GM23248 (cell line): ENCODE measurements around the gene FGGY. TPM values are rescaled to one million over a fixed set of nuclear protein-coding genes. Genes with fewer than 3 reads are reported as not detected.
A peak's percentile ranks its signal among the peaks of the same experiment; 100 is the strongest.

ENCODE experiments used
- DNase-seq: peaks from one replicate; pipeline ENCODE4 v3.0.0-alpha.2; 2015
- H2AFZ ChIP-seq: fragments of 200-600 bp; sonication (generic); 2 replicates; pipeline ENCODE4 v1.6.1; 2016; ENCODE audit warnings: antibody characterized with exemption
- H3F3A ChIP-seq: fragments of 200-600 bp; sonication (generic); 2 replicates; pipeline ENCODE4 v1.6.1; 2016; ENCODE audit warnings: mild to moderate bottlenecking, antibody characterized with exemption, mixed run types; ENCODE audit not compliant: insufficient read depth
- H3K27ac ChIP-seq: fragments of 200-600 bp; sonication (generic); 2 replicates; pipeline ENCODE4 v1.5.1; 2016; ENCODE audit warnings: mild to moderate bottlenecking
- H3K27me3 ChIP-seq: fragments of 200-600 bp; sonication (generic); replicated peaks from 2 replicates; pipeline ENCODE4 v1.6.1; 2016; ENCODE audit warnings: mild to moderate bottlenecking; ENCODE audit not compliant: insufficient read depth
- H3K36me3 ChIP-seq: fragments of 200-600 bp; sonication (generic); 2 replicates; pipeline ENCODE4 v1.6.1; 2016; ENCODE audit warnings: low read depth, mild to moderate bottlenecking
- H3K4me1 ChIP-seq: fragments of 200-600 bp; sonication (generic); 2 replicates; pipeline ENCODE4 v1.6.1; 2016; ENCODE audit warnings: mild to moderate bottlenecking; ENCODE audit not compliant: insufficient read depth
- H3K4me2 ChIP-seq: fragments of 200-600 bp; sonication (generic); one replicate; pipeline ENCODE4 v1.6.1; 2016; ENCODE audit warnings: mild to moderate bottlenecking; ENCODE audit not compliant: unreplicated experiment
- H3K4me3 ChIP-seq: fragments of 200-600 bp; sonication (generic); 2 replicates; pipeline ENCODE4 v1.5.1; 2016; ENCODE audit warnings: mild to moderate bottlenecking
- H3K79me2 ChIP-seq: fragments of 200-600 bp; sonication (generic); 2 replicates; pipeline ENCODE4 v1.6.1; 2016; ENCODE audit warnings: mild to moderate bottlenecking; ENCODE audit not compliant: insufficient read depth
- H3K9ac ChIP-seq: fragments of 200-600 bp; sonication (generic); 2 replicates; pipeline ENCODE4 v1.6.1; 2016; ENCODE audit warnings: mild to moderate bottlenecking
- H3K9me2 ChIP-seq: fragments of 200-600 bp; sonication (generic); 2 replicates; pipeline ENCODE4 v1.6.1; 2016; ENCODE audit warnings: mixed run types, mild to moderate bottlenecking, moderate library complexity; ENCODE audit not compliant: insufficient read depth
- H3K9me3 ChIP-seq: fragments of 200-600 bp; sonication (generic); one replicate; pipeline ENCODE4 v1.6.1; 2017; ENCODE audit warnings: low read depth
- H4K20me1 ChIP-seq: fragments of 200-600 bp; sonication (generic); 2 replicates; pipeline ENCODE4 v1.6.0; 2016; ENCODE audit not compliant: insufficient read depth
- EZH2 ChIP-seq: fragments of 200-600 bp; sonication (generic); IDR thresholded peaks from 2 replicates; pipeline ENCODE4 v1.6.1; 2018; ENCODE audit warnings: antibody characterized with exemption, mild to moderate bottlenecking; ENCODE audit not compliant: insufficient read depth, poor library complexity, severe bottlenecking
- EZH2phosphoT487 ChIP-seq: fragments of 200-600 bp; sonication (generic); IDR thresholded peaks from 2 replicates; pipeline ENCODE4 v1.6.1; 2018; ENCODE audit warnings: antibody characterized with exemption, moderate library complexity, mild to moderate bottlenecking, low read depth; ENCODE audit not compliant: insufficient read depth
- WGBS, 2 experiments: methylation state at CpG; one replicate each; pipeline ENCODE4 v1.1.6; 2015 to 2017; ENCODE audit warnings: low lambda C conversion rate in 2 of 2, low coverage in 1 of 2; ENCODE audit errors: missing lambda C conversion rate in 2 of 2; 5-methylcytosine and 5-hydroxymethylcytosine counted together
- in situ Hi-C: fragments of 300-500 bp; cut with MboI; formaldehyde crosslinking; loops from 2 replicates; pipeline ENCODE4 v1.15.0; 2020
- polyA plus RNA-seq: library from polyadenylated mRNA; unstranded; fragments of >200 nt; fragmentation: Nextera tagmentation; extraction: Ambion mirVana; gene quantifications from 2 replicates; pipeline ENCODE4 v1.2.1, GENCODE V29; 2016
- total RNA-seq: library from RNA; depleted of rRNA; stranded (reverse); fragments of >200 nt; shearing (Covaris generic); gene quantifications from 2 replicates; pipeline ENCODE4 v1.2.3, GENCODE V29; 2014

The FGGY gene
- total and polyA plus RNA-seq, 2 experiments from 2014 or later, result 12.8 to 16.9 TPM

- no peak overlapping the region for H3K27ac ChIP-seq
Measured at GRCh38 chr1:59357645-59358320, 60.9 kb downstream of the FGGY start.

GRCh38 chr1:59359325-59359724 is 62.4 kb downstream of the FGGY start:
- 56 to 59% methylated on average over 1 of the region's 1 CpG for WGBS, 2 experiments
- Histone ChIP-seq H3K9ac (peak overlapping the region; percentile 25; the same call in 1 of the 2 replicates), H3K9me2 (no peaks in the 10 kb centered on the region), H2AFZ (0 out of 2 replicates have a peak overlapping the region, but pooled peaks have one; percentile 22), H4K20me1 (no peaks in the 10 kb centered on the region), H3K79me2 (no peaks in the 10 kb centered on the region), H3K4me1 (peaks cover 37% of the 10 kb centered on the region), H3K27ac (peak overlapping the region; percentile 76), H3K4me2 (no peak overlapping the region), H3K36me3 (no peaks in the 10 kb centered on the region), H3K9me3 (no peaks in the 10 kb centered on the region), H3F3A (peaks cover 5% of the 10 kb centered on the region; the same call in 1 of the 2 replicates), H3K27me3 (no peaks in the 10 kb centered on the region), H3K4me3 (no peak overlapping the region)
- in situ Hi-C loops, result no loop called here
- DNase-seq, result peak; percentile 10
- no peak for TF ChIP-seq EZH2phosphoT487
- no peak for TF ChIP-seq EZH2

More at GRCh38 chr1:59357645-59358320, 60.9 kb downstream of the FGGY start:
- WGBS, 2 experiments, result 94 to 96% methylated on average over 5 of the region's 5 CpGs
- Histone ChIP-seq H3K27me3 (no peaks in the 10 kb centered on the region), H3K36me3 (no peaks in the 10 kb centered on the region), H3K4me3 (no peak overlapping the region), H4K20me1 (no peaks in the 10 kb centered on the region), H3F3A (peaks cover 5% of the 10 kb centered on the region; the same call in 1 of the 2 replicates), H3K4me1 (peaks cover 37% of the 10 kb centered on the region), H3K4me2 (no peak overlapping the region), H3K9ac (no peak overlapping the region), H3K79me2 (no peaks in the 10 kb centered on the region), H2AFZ (no peak overlapping the region), H3K9me2 (no peaks in the 10 kb centered on the region), H3K9me3 (no peaks in the 10 kb centered on the region)
- TF ChIP-seq EZH2 (no peak), EZH2phosphoT487 (no peak)
- in situ Hi-C loops, result no loop called here
- no peak for DNase-seq

GRCh38 chr1:59360170-59360569 is 63.3 kb downstream of the FGGY start:
- no peaks in the 10 kb centered on the region for H3K9me3 ChIP-seq
- peak overlapping the region; percentile 56 for H3K9ac ChIP-seq
- DNase-seq, result peak; percentile 94
- in situ Hi-C loops, result no loop called here
- H3K4me3 ChIP-seq, result no peak overlapping the region
- H3K27ac ChIP-seq, result peak overlapping the region; percentile 76
- H3K4me1 ChIP-seq, result peaks cover 29% of the 10 kb centered on the region
- no peak for TF ChIP-seq EZH2phosphoT487
- TF ChIP-seq EZH2, result no peak
- H2AFZ ChIP-seq, result no peak overlapping the region
- peaks cover 5% of the 10 kb centered on the region; the same call in 1 of the 2 replicates for H3F3A ChIP-seq
- WGBS, 2 experiments, result 10 to 16% methylated on average over 4 of the region's 4 CpGs
- H3K36me3 ChIP-seq, result no peaks in the 10 kb centered on the region
- no peaks in the 10 kb centered on the region; the same call in 1 of the 2 replicates for H3K9me2 ChIP-seq
- H3K27me3 ChIP-seq, result no peaks in the 10 kb centered on the region
- no peaks in the 10 kb centered on the region for H3K79me2 ChIP-seq
- no peaks in the 10 kb centered on the region for H4K20me1 ChIP-seq
- H3K4me2 ChIP-seq, result peak overlapping the region; percentile 79

- Histone ChIP-seq H3K4me1 (peaks cover 23% of the 10 kb centered on the region), H3K27ac (peak overlapping the region; percentile 76), H2AFZ (no peak overlapping the region), H3K4me2 (peak overlapping the region; percentile 79), H4K20me1 (no peaks in the 10 kb centered on the region), H3K9me3 (no peaks in the 10 kb centered on the region), H3K27me3 (no peaks in the 10 kb centered on the region), H3K9ac (peak overlapping the region; percentile 56), H3K4me3 (no peak overlapping the region), H3K9me2 (no peaks in the 10 kb centered on the region; the same call in 1 of the 2 replicates), H3K79me2 (no peaks in the 10 kb centered on the region), H3K36me3 (no peaks in the 10 kb centered on the region), H3F3A (peaks cover 6% of the 10 kb centered on the region; the same call in 1 of the 2 replicates)
- TF ChIP-seq EZH2, result no peak
- peak; percentile 8 for DNase-seq
- WGBS, 2 experiments, result 88 to 92% methylated on average over 2 of the region's 2 CpGs
- in situ Hi-C loops, result no loop called here
Measured at GRCh38 chr1:59360729-59361128, 63.8 kb downstream of the FGGY start.
